Uterus (tissue), 2 donors: ENCODE results near the gene KLF17.

ENCODE experiments used
- CTCF ChIP-seq, 4 experiments: fragments of 200-600 bp in 2 of 4; fragments of 450-650 bp in 2 of 4; sonication (generic) in 2 of 4; IDR thresholded peaks; one replicate each; pipeline ENCODE4 v1.5.1; 2016 to 2019; ENCODE audit warnings: antibody characterized with exemption in 4 of 4, mild to moderate bottlenecking in 2 of 4, moderate library complexity in 1 of 4
- POLR2A ChIP-seq, 2 donors: fragments of 450-650 bp; IDR thresholded peaks; one replicate each; pipeline ENCODE4 v1.6.1; 2016; ENCODE audit warnings: antibody characterized with exemption in 2 of 2, mild to moderate bottlenecking in 1 of 2, moderate library complexity in 1 of 2

GRCh38 chr1:44131411-44131810 lies 12.8 kb downstream of the KLF17 start:
- no peak for TF ChIP-seq POLR2A (IDR thresholded peaks at IDR 0.05)
- TF ChIP-seq CTCF (IDR thresholded peaks at IDR 0.05) = no peak
